Raji (cell line): ENCODE results near the gene SERPINB1.

Experiments used
- POLR2A ChIP-seq: IDR thresholded peaks from 2 replicates; pipeline ENCODE4 v1.6.1; 2011; ENCODE audit warnings: low read depth, low read length, control low read depth; ENCODE audit not compliant: insufficient read depth

Gene SERPINB1

DNA sequence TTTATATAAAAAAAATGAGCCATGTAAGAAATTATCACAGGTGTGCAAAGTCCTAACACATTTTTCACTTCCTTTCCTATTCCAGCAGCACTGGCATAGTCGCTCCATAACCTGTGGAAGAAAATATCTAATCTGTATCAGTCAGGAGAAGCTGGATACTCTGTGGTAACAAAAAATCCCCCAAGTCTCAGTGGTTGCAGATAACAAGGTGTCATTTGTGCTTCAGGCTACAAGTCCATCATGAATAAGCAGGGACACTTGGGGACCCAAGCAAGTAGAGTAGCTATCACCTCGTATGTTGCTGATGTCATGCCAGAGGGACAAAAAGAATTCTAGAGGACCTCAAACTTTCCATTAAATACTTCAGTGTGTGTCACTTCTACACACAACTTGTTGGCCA lies 30.3 kb upstream of the SERPINB1 start:
- no peak for TF ChIP-seq POLR2A

DNA sequence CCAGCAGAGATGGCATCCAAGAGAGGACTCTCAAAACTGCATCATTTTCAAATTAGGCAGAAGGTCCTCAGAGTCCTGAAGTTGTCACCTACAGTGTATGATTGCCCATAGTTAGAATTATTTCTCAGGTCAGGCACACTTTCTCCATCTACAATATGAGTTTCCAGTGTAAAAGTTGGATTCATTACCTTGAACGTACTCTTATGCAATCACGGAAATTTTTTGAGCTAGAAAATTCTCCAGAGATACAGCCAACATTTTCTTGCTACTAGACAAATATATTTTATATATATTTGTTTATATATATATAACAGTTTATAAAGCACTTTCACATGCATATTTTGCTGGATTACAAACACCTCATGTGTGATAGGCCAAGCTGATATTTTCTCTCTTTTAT lies 29.4 kb upstream of the SERPINB1 start:
- TF ChIP-seq POLR2A, result no peak

DNA sequence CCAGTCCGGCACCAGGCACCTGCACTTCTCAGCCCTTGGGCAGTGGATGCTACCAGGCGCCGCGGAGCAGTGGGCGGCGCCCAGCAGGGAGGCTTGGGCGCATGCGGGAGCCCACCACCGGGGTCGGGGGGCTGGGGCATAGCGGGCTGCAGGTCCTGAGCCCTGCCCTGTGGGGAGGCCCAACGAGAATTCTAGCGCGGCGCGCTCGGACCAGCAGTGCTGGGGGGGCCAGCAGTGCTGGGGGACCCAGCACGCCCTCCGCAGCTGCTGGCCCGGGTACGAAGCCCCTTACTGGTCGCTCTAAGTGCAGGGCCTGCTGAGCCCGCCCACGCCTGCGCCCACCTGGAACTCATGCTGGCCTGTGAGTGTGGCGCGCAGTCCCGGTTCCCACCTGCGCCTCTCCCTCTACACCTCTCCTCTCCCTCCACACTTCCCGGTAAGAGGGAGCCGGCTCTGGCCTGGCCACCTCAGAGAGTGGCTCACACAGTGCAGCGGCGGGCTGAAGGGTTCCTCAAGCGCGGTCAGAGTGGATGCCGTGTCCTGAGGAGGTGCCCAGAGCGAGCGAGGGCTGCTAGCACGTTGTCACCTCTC lies 28.5 kb upstream of the SERPINB1 start:
- no peak for TF ChIP-seq POLR2A

GRCh38 chr6:2868637-2869036 lies 27.0 kb upstream of the SERPINB1 start:
- no peak for TF ChIP-seq POLR2A

DNA sequence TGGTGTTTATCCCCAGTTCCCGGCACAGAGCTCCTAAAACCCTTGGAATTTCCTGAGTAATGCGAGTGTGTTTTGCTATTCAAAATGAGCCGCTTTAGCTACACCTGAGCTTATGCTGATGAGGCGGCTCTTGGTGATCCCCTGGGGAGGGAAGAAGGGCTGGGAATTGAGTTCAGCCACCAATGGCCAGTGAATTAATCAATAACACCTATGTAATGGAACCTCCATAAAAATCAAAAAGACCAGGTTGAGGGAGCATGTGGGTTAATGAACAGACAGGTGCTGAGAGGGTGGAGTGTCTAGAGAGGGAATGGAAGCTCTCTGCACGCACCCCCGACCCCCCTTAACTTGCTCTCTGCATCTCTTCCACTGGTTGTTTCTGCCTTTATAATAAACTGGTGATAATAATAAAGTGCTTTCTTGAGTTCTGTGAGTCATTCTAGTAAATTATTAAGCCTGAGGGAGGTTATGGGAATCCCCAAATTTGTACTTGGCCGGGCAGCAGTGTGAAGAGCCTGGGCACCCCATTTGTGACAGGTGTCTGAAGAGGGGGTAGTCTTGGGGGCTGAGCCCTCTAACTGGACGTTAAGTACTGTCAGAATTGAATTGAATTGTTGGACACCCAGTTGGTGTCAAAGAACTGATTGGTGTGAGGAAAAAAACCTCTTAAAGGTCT lies 24.6 kb upstream of the SERPINB1 start:
- no peak for TF ChIP-seq POLR2A

DNA sequence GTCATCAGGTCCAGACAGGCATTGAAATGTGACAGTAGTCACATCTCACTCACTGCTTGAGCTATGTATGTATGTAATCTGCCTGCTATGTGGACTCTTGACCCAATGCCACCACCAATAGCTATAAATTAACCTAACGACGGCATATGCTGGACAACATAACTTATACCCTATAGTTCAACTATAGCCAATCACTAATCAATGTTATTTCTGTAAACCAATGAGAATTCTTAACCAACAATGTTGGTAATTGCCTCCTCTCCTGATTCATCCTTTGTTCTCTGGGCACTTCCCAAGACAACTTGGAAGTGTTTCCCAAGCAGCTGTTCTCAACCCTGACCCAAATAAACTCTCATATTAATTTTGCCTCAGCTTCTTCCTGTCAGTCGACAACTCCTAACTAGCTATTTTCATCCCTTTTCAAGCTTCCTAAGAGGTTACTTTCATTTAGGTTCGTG lies 24.1 kb upstream of the SERPINB1 start:
- no peak for TF ChIP-seq POLR2A

GRCh38 chr6:2865270-2865669 lies 23.6 kb upstream of the SERPINB1 start:
- TF ChIP-seq POLR2A, result no peak

GRCh38 chr6:2863901-2864300 lies 22.2 kb upstream of the SERPINB1 start:
- TF ChIP-seq POLR2A, result no peak

- peak; percentile 50; the same call in 1 of the 2 replicates for TF ChIP-seq POLR2A
These were observed 21.1 kb upstream of the SERPINB1 start for GRCh38 chr6:2862712-2863181.

- TF ChIP-seq POLR2A, result 0 out of 2 replicates have a peak, but pooled peaks have one; percentile 43
These were observed 20.1 kb upstream of the SERPINB1 start for GRCh38 chr6:2861822-2862164.

- no peak for TF ChIP-seq POLR2A
These were observed 19.6 kb upstream of the SERPINB1 start for GRCh38 chr6:2861060-2861821.

DNA sequence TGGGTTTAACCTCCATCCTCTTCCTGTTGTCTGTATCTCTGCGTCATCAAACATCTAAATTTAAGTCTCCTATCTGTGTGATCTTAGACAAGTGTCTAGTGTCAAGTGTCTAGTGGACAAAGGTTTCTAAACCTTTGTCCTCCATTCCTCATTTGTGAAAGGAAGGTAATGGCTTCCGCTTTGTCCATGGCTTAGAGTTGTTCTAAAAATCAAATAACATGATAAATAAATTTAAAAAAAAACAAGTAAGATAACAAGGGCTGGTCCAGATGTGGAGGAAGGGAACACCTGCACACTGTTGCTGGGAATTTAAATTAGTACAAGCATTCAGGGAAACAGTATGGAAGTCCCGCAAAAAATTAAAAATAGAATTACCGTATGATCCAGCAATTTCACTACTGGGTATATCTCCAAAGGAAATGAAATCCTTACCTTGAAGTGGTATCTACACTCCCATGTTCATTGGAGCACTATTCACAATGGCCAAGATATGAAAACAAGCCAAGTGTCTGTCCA lies 17.6 kb upstream of the SERPINB1 start:
- no peak for TF ChIP-seq POLR2A

DNA sequence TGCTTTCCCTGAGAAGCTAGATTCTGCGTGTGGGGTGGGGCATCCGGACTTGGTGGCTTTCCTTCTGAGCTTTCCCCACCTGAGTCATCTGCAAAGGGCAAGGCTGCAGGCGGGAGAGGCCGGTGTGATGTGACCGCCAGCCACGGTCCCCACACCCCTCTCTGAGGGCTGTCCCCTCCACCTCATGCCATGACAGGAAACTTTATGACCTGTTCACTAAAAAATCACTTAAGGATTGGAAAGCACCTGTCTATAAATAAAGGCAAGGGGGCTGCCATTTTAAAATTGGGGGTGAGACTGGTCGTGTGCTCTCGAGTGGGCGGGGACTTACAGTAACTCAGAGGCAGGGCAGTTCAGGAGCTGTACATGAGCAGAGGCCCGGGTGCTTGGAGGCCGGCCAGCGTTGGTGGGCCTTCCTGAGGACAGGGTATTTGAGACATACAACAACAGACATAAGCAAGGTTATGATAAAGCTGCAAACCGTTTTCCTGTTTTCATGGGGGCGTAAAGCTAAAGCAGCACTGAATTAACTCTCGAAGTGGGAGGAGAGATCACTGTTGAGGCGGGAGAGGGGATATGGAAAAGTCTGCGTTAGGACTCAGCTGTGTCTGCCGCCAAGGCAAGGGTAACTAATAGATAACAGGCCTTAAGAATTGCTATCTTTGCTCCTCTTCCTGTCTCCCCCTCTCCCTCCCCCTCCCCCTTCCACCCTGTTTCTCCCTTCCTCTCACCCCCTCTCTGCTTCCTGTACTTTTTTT lies 16.1 kb upstream of the SERPINB1 start:
- TF ChIP-seq POLR2A, result peak; percentile 50; the same call in 1 of the 2 replicates

DNA sequence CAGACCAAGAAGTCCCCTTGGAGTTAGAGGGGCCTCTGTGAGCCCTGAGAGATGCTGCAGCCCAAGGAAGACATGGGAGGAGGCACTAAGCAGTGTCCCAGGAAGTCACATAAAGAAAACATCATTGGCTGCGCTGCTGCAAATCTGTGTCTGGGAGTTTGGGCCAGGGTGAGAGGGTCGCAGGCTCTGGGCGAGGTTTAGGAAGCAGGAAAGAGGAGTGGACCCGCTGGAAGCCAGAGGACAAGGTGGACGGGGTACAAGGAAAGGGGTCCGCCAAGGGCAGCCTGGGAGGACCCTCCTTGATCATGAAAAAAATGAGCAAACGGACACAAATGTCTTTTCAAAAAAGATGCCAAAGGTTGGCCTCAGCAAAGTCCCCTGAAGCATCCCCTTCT lies 15.5 kb upstream of the SERPINB1 start:
- TF ChIP-seq POLR2A, result no peak

DNA sequence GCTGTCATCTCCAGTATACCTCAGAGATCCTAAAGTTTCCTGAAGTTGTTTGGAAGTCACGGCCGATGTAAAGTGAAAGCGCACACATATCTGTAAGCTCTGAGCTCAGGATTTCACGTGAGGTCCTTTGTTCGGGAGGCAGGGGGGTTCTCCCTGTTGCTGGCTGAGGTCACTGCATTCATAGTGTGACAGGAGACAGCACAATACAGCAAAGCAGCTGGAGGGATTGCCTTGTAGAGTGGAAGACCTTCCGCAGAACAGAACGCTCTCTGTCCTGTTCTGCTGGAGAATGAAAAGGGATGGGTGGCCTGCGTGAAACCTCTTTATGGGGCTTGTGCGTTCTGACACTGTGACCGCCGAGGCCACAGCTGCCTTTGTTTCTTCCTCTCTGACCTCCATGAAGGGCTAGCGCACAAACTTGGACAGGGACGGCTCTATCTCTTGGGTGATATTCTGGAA lies 13.4 kb upstream of the SERPINB1 start:
- TF ChIP-seq POLR2A, result no peak
